Heart left ventricle (tissue), 16 donors: ENCODE measurements around the gene KIF13A. TPM values are rescaled to one million over a fixed set of nuclear protein-coding genes. Genes with fewer than 3 reads are reported as not detected.
"Not testable (repeated sequence)": the region's sequence is repeated elsewhere in the genome, so short reads cannot be mapped to it uniquely, and the experiment has no call there.

Experiments used
- ATAC-seq, 4 donors: fragments of 200-7000 bp; cut with Tn5 transposase; one replicate each; pipeline ENCODE4 v1.9.1; 2020 to 2022; ENCODE audit warnings: moderate library complexity in 4 of 4, mild to moderate bottlenecking in 3 of 4, moderate number of reproducible peaks in 1 of 4
- DNase-seq, 5 donors: peaks; one replicate each; pipeline ENCODE4 v3.0.0-alpha.2; 2020
- H3K27ac ChIP-seq, 12 donors: fragments of 200-600 bp; sonication (generic) in 4 of 12; one replicate each; pipeline versions ENCODE4 v1.5.0 to v1.8.0; 2016 to 2022; ENCODE audit warnings: mild to moderate bottlenecking in 2 of 12
- H3K27me3 ChIP-seq, 9 donors: fragments of 200-600 bp; sonication (generic) in 2 of 9; one replicate each; pipeline versions ENCODE4 v1.5.1 to v1.8.0; 2016 to 2022; ENCODE audit warnings: mild to moderate bottlenecking in 3 of 9
- H3K36me3 ChIP-seq, 9 donors: fragments of 200-600 bp; sonication (generic) in 2 of 9; one replicate each; pipeline versions ENCODE4 v1.5.0 to v1.8.0; 2018 to 2022; ENCODE audit warnings: mild to moderate bottlenecking in 2 of 9
- H3K4me1 ChIP-seq, 12 donors: fragments of 200-600 bp; sonication (generic) in 4 of 12; one replicate each; pipeline versions ENCODE4 v1.5.0 to v1.8.0; 2016 to 2022; ENCODE audit warnings: mild to moderate bottlenecking in 3 of 12
- H3K4me3 ChIP-seq, 12 donors: fragments of 200-600 bp; sonication (generic) in 4 of 12; one replicate each; pipeline versions ENCODE4 v1.5.0 to v1.8.0; 2017 to 2022; ENCODE audit warnings: mild to moderate bottlenecking in 9 of 12, moderate library complexity in 4 of 12
- H3K9me3 ChIP-seq, 12 donors: fragments of 200-600 bp; sonication (generic) in 4 of 12; one replicate each; pipeline versions ENCODE4 v1.5.0 to v1.8.0; 2016 to 2022; ENCODE audit warnings: mild to moderate bottlenecking in 1 of 12
- CTCF ChIP-seq, 12 donors: fragments of 200-600 bp; sonication (generic) in 4 of 12; IDR thresholded peaks; one replicate each; pipeline versions ENCODE4 v1.5.0 to v1.8.0; 2018 to 2022; ENCODE audit warnings: antibody characterized with exemption in 12 of 12, mild to moderate bottlenecking in 5 of 12
- POLR2A ChIP-seq, 2 donors: fragments of 450-650 bp; IDR thresholded peaks; one replicate each; pipeline ENCODE4 v1.6.1; 2017; ENCODE audit warnings: antibody characterized with exemption in 2 of 2, mild to moderate bottlenecking in 2 of 2, moderate library complexity in 2 of 2
- WGBS, 4 donors: extraction: QIAGEN DNeasy Blood & Tissue Kit in 2 of 4; methylation state at CpG; one replicate each; pipeline versions ENCODE4 v1.1.5 to v1.1.7; 2013 to 2018; 5-methylcytosine and 5-hydroxymethylcytosine counted together
- intact Hi-C, 10 donors: fragments of 100-400 bp; cut with DNase I; formaldehyde crosslinking; loops; one replicate each; pipeline versions ENCODE4 v1.11.1 to v1.14.2; 2022
- polyA plus RNA-seq, 2 donors: library from polyadenylated mRNA; stranded (reverse); fragments of 200-250 nt; gene quantifications; one replicate each; pipeline ENCODE4 v1.2.3, GENCODE V29; 2013
- total RNA-seq, 9 donors: library from RNA; depleted of rRNA in 2 of 9; stranded (reverse); fragments of >200 nt in 2 of 9; fragmentation: NEBNext Ultra II Directional in 3 of 9; extraction: Animal tissue kit (Norgen Biotek cat#: 25700) in 3 of 9; gene quantifications; one replicate each; pipeline versions ENCODE4 v1.1.0 to v1.2.4, GENCODE V29; 2016 to 2023
- donor health status: ischemic (EF 13 %, LVEDD 7.1; RV severe dilation, severe dysfunction).
- donor health status: healthy with polysubstance abuse.
- donor health status: DM: no; HTN: yes; CAD: no.
- donor health status: DM: no; HTN: no; CAD: no.
- donor health status: ischemic (EF 25% LVEDD 6.9; RV normal size, moderate dysfunction).
- donor health status: ischemic (EF 25% LVEDD 5.7; RV mildly dilated, moderate dysfunction).
- donor health status: healthy.
- donor health status: DM: yes; HTN: yes; CAD: no.
- donor health status: ischemic (EF 35%, LVEDD 5.7; RV mildly dilated, moderate dysfunction).
- donor health status: nonischemic (EF 11% LVEDD 7.7; RV severe dilation, severe dysfunction).
- donor health status: DM: yes; HTN: yes; CAD: no.
- donor health status: PGD.
- donor health status: ischemic (EF 29% LVEDD 5.4; RV normal size, mild dysfunction).
- donor health status: nonischemic (EF 23%, LVEDD 6.1; RV moderate dilation, normal function).

Gene KIF13A
- total and polyA plus RNA-seq, 11 donors, result 17.1 to 148 (median 72.2) TPM

GRCh38 chr6:18011287-18011686 is 23.9 kb upstream of the KIF13A start:
- 91 to 96% (median 96%) methylated on average over 29 to 30 of the region's 30 CpGs for WGBS, 4 donors
- no peaks in the 10 kb centered on the region for H3K27me3 ChIP-seq
- TF ChIP-seq POLR2A (IDR thresholded peaks at IDR 0.05) (no peak), CTCF (IDR thresholded peaks at IDR 0.05) (no peak)
- H3K4me3 ChIP-seq, result no peak overlapping the region
- H3K9me3 ChIP-seq, result no peaks in the 10 kb centered on the region
- no peak for ATAC-seq
- H3K4me1 ChIP-seq, result no peaks in the 10 kb centered on the region
- intact Hi-C loops, result loop anchor here in 1 of 10 donors (10.0 kb wide), 1 partner anchor 74 kb away; no protein-coding TSS in a partner anchor
- no peaks in the 10 kb centered on the region for H3K36me3 ChIP-seq
- H3K27ac ChIP-seq, result no peak overlapping the region
- no peak for DNase-seq

- H3K4me1 ChIP-seq, H3K4me3 ChIP-seq, H3K27me3 ChIP-seq, H3K27ac ChIP-seq, H3K9me3 ChIP-seq, ATAC-seq, DNase-seq, H3K36me3 ChIP-seq: not testable (repeated sequence)
- 94 to 98% (median 95%) methylated on average over 4 of the region's 4 CpGs for WGBS, 4 donors
- intact Hi-C loops, result loop anchor here in 1 of 10 donors (10.0 kb wide), 1 partner anchor 74 kb away; no protein-coding TSS in a partner anchor
Measured at GRCh38 chr6:18010540-18010939, 23.1 kb upstream of the KIF13A start.

- no peak overlapping the region for H3K4me3 ChIP-seq
- no peak for ATAC-seq
- TF ChIP-seq POLR2A (IDR thresholded peaks at IDR 0.05), result no peak
- TF ChIP-seq CTCF (IDR thresholded peaks at IDR 0.05), result no peak
- no peaks in the 10 kb centered on the region for H3K27me3 ChIP-seq
- 94 to 97% (median 95%) methylated on average over 10 of the region's 10 CpGs for WGBS, 4 donors
- no peaks in the 10 kb centered on the region for H3K9me3 ChIP-seq
- peaks cover 0 to 4% (median 0%) of the 10 kb centered on the region in 12 donors for H3K4me1 ChIP-seq
- no peak overlapping the region for H3K27ac ChIP-seq
- DNase-seq, result no peak
- intact Hi-C loops, result no loop called here
- no peaks in the 10 kb centered on the region for H3K36me3 ChIP-seq
Measured at GRCh38 chr6:18004256-18004985, 17.0 kb upstream of the KIF13A start.

- Histone ChIP-seq H3K9me3 (no peaks in the 10 kb centered on the region), H3K27me3 (no peaks in the 10 kb centered on the region), H3K4me3 (no peak overlapping the region), H3K27ac (no peak overlapping the region), H3K36me3 (no peaks in the 10 kb centered on the region), H3K4me1 (no peaks in the 10 kb centered on the region)
- WGBS, 4 donors, result 89 to 93% (median 90%) methylated on average over 7 of the region's 7 CpGs
- intact Hi-C loops, result loop anchor here in 2 of 10 donors (10.0 kb wide), 2 partner anchors 115 to 125 kb away; partner anchors contain the start of gene NHLRC1 (in 1 of the 2)
- DNase-seq, result no peak
- no peak for TF ChIP-seq POLR2A (IDR thresholded peaks at IDR 0.05)
- no peak for TF ChIP-seq CTCF (IDR thresholded peaks at IDR 0.05)
- no peak for ATAC-seq
Measured at GRCh38 chr6:17999425-17999824, 12.0 kb upstream of the KIF13A start.
